ENCODE data around the gene FMO5.
"Not testable (repeated sequence)": the region's sequence is repeated elsewhere in the genome, so short reads cannot be mapped to it uniquely, and the experiment has no call there.

The FMO5 gene

DNA sequence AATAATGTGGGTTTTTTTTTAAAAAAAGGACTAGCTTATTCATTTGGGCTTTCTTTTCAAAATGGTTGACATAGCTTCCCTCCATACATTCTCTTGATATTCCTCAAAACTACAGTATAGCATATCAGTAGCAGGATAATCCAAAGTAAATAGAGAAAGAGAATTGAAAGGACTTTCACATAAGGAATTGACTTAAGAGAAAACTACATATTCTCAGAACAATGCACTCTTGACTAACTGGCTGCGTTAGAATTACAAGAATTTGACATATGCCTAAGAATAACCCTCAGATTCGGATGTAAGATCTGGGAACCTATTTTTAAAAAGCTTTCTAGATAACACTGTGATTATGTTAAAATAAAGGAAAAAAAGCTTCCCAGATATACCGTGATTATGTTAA lies 56.0 kb downstream of the FMO5 start:
- Histone ChIP-seq H3K4me1 (ENCODE audit: control insufficient read depth, insufficient read depth, low read length) (peaks cover 28% of the 10 kb centered on the region), H3K27ac (ENCODE audit: low read depth, low read length) (no peak overlapping the region), H3K9ac (ENCODE audit: low read length) (no peak overlapping the region), H3K9me3 (ENCODE audit: control insufficient read depth, insufficient read depth, low read depth, low read length) (no peaks in the 10 kb centered on the region), H3K4me3 (ENCODE audit: low read depth, low read length) (peak overlapping the region; percentile 31; the same call in 1 of the 2 replicates), H3K36me3 (ENCODE audit: control insufficient read depth, insufficient read depth, low read length) (peaks cover 33% of the 10 kb centered on the region), H3K27me3 (ENCODE audit: control insufficient read depth, insufficient read depth, low read length) (no peaks in the 10 kb centered on the region)

- H3K9ac ChIP-seq (ENCODE audit: low read length), result no peak overlapping the region
- H3K4me3 ChIP-seq (ENCODE audit: low read depth, low read length), result peak overlapping the region; percentile 31; the same call in 1 of the 2 replicates
- H3K9me3 ChIP-seq (ENCODE audit: control insufficient read depth, insufficient read depth, low read depth, low read length), result no peaks in the 10 kb centered on the region
- peaks cover 25% of the 10 kb centered on the region for H3K4me1 ChIP-seq (ENCODE audit: control insufficient read depth, insufficient read depth, low read length)
- peaks cover 35% of the 10 kb centered on the region for H3K36me3 ChIP-seq (ENCODE audit: control insufficient read depth, insufficient read depth, low read length)
- no peaks in the 10 kb centered on the region for H3K27me3 ChIP-seq (ENCODE audit: control insufficient read depth, insufficient read depth, low read length)
- no peak overlapping the region for H3K27ac ChIP-seq (ENCODE audit: low read depth, low read length)
Observed at GRCh38 chr1:147168626-147169058, 56.5 kb downstream of the FMO5 start.

GRCh38 chr1:147167365-147167764 lies 57.8 kb downstream of the FMO5 start:
- Histone ChIP-seq H3K27ac (ENCODE audit: low read depth, low read length) (no peak overlapping the region), H3K9me3 (ENCODE audit: control insufficient read depth, insufficient read depth, low read depth, low read length) (no peaks in the 10 kb centered on the region), H3K27me3 (ENCODE audit: control insufficient read depth, insufficient read depth, low read length) (no peaks in the 10 kb centered on the region), H3K4me1 (ENCODE audit: control insufficient read depth, insufficient read depth, low read length) (peaks cover 21% of the 10 kb centered on the region), H3K9ac (ENCODE audit: low read length) (no peak overlapping the region), H3K36me3 (ENCODE audit: control insufficient read depth, insufficient read depth, low read length) (peaks cover 43% of the 10 kb centered on the region), H3K4me3 (ENCODE audit: low read depth, low read length) (no peak overlapping the region)

GRCh38 chr1:147163019-147163418 lies 62.1 kb downstream of the FMO5 start:
- no peaks in the 10 kb centered on the region for H3K27me3 ChIP-seq (ENCODE audit: control insufficient read depth, insufficient read depth, low read length)
- H3K9ac ChIP-seq (ENCODE audit: low read length), result no peak overlapping the region
- H3K4me1 ChIP-seq (ENCODE audit: control insufficient read depth, insufficient read depth, low read length), result no peaks in the 10 kb centered on the region
- no peak overlapping the region for H3K27ac ChIP-seq (ENCODE audit: low read depth, low read length)
- H3K36me3 ChIP-seq (ENCODE audit: control insufficient read depth, insufficient read depth, low read length), result peaks cover 85% of the 10 kb centered on the region
- no peak overlapping the region for H3K4me3 ChIP-seq (ENCODE audit: low read depth, low read length)
- no peaks in the 10 kb centered on the region for H3K9me3 ChIP-seq (ENCODE audit: control insufficient read depth, insufficient read depth, low read depth, low read length)

DNA sequence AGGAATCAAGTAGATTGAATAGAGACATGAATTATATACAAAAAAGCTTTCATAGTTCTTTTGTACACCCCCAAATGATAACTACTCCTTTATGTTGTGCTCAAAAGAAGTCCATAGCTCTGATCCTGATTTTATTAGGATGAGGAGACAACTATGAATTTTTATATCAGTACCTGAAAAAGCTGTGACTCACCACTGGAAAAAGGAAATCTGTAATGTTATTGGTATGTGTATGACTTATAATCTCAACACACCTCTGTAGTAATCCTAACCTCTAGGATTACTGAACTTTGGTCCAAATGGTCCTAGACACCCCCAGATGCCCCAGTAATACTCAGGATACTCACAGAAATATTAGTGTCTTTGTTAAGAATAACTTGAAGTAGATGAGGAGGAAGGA lies 63.0 kb downstream of the FMO5 start:
- Histone ChIP-seq H3K27me3 (ENCODE audit: control insufficient read depth, insufficient read depth, low read length) (no peaks in the 10 kb centered on the region), H3K36me3 (ENCODE audit: control insufficient read depth, insufficient read depth, low read length) (peaks cover 87% of the 10 kb centered on the region), H3K27ac (ENCODE audit: low read depth, low read length) (no peak overlapping the region), H3K9me3 (ENCODE audit: control insufficient read depth, insufficient read depth, low read depth, low read length) (no peaks in the 10 kb centered on the region), H3K4me3 (ENCODE audit: low read depth, low read length) (no peak overlapping the region), H3K9ac (ENCODE audit: low read length) (no peak overlapping the region), H3K4me1 (ENCODE audit: control insufficient read depth, insufficient read depth, low read length) (no peaks in the 10 kb centered on the region)

DNA sequence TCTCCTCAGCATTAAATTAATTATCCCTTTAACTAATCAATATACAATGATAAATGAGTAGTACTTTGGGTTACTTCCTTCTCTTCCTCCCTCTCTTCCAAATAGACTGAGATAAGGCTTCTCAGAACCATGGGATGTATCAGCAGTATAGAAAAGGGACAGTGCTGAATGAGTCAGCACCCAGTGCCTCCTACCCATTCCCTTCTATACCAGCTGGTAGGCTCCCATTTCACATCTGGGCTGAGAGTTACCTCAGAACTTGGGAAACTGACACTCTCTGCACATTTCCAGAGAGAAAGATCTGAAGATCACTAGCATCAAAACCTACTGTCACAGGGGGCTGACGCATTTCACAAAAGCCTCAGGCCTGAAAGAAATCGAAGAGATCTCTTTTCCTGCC lies 68.0 kb downstream of the FMO5 start:
- peaks cover 71% of the 10 kb centered on the region for H3K36me3 ChIP-seq (ENCODE audit: control insufficient read depth, insufficient read depth, low read length)
- H3K27ac ChIP-seq (ENCODE audit: low read depth, low read length); H3K4me3 ChIP-seq (ENCODE audit: low read depth, low read length); H3K9ac ChIP-seq (ENCODE audit: low read length); H3K27me3 ChIP-seq (ENCODE audit: control insufficient read depth, insufficient read depth, low read length); H3K9me3 ChIP-seq (ENCODE audit: control insufficient read depth, insufficient read depth, low read depth, low read length); H3K4me1 ChIP-seq (ENCODE audit: control insufficient read depth, insufficient read depth, low read length): not testable (repeated sequence)

- no peak overlapping the region for H3K9ac ChIP-seq (ENCODE audit: low read length)
- no peak overlapping the region for H3K27ac ChIP-seq (ENCODE audit: low read depth, low read length)
- H3K27me3 ChIP-seq (ENCODE audit: control insufficient read depth, insufficient read depth, low read length), result no peaks in the 10 kb centered on the region
- 0 out of 2 replicates have a peak, but pooled peaks cover 4% of the 10 kb centered on the region for H3K4me1 ChIP-seq (ENCODE audit: control insufficient read depth, insufficient read depth, low read length)
- H3K36me3 ChIP-seq (ENCODE audit: control insufficient read depth, insufficient read depth, low read length), result peaks cover 67% of the 10 kb centered on the region
- no peaks in the 10 kb centered on the region for H3K9me3 ChIP-seq (ENCODE audit: control insufficient read depth, insufficient read depth, low read depth, low read length)
- H3K4me3 ChIP-seq (ENCODE audit: low read depth, low read length), result no peak overlapping the region
Observed at GRCh38 chr1:147156642-147157041, 68.5 kb downstream of the FMO5 start.

GRCh38 chr1:147152772-147153171 lies 72.4 kb downstream of the FMO5 start:
- Histone ChIP-seq H3K27me3 (ENCODE audit: control insufficient read depth, insufficient read depth, low read length) (no peaks in the 10 kb centered on the region), H3K36me3 (ENCODE audit: control insufficient read depth, insufficient read depth, low read length) (peaks cover 29% of the 10 kb centered on the region)

DNA sequence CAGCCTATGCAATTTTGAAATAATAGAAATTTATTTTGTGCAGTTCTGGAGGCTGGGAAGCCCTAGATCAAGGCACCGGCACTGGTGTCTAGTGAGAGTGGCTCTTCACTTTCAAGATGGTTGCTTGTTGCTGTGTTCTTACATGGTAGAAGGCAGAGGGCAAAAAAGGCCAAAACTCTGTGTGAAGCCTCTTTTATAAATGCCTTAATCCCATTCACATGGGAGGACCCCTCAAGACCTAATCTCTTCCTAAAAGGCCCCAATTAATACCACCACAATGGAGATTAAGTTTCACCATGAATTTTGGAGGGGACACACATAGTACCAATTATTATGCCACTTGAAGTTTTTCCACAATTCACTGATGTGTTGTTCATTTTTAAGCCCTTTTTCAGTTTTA lies 73.9 kb downstream of the FMO5 start:
- H3K36me3 ChIP-seq (ENCODE audit: control insufficient read depth, insufficient read depth, low read length), result peaks cover 19% of the 10 kb centered on the region
- H3K27me3 ChIP-seq (ENCODE audit: control insufficient read depth, insufficient read depth, low read length), result no peaks in the 10 kb centered on the region
- H3K4me1 ChIP-seq (ENCODE audit: control insufficient read depth, insufficient read depth, low read length), result 0 out of 2 replicates have a peak, but pooled peaks cover 4% of the 10 kb centered on the region
- no peak overlapping the region for H3K27ac ChIP-seq (ENCODE audit: low read depth, low read length)
- H3K9ac ChIP-seq (ENCODE audit: low read length), result no peak overlapping the region
- no peaks in the 10 kb centered on the region for H3K9me3 ChIP-seq (ENCODE audit: control insufficient read depth, insufficient read depth, low read depth, low read length)
- no peak overlapping the region for H3K4me3 ChIP-seq (ENCODE audit: low read depth, low read length)

More at GRCh38 chr1:147152772-147153171, 72.4 kb downstream of the FMO5 start:
- 0 out of 2 replicates have a peak, but pooled peaks cover 4% of the 10 kb centered on the region for H3K4me1 ChIP-seq (ENCODE audit: control insufficient read depth, insufficient read depth, low read length)
- H3K9me3 ChIP-seq (ENCODE audit: control insufficient read depth, insufficient read depth, low read depth, low read length), result no peaks in the 10 kb centered on the region
- no peak overlapping the region for H3K9ac ChIP-seq (ENCODE audit: low read length)
- H3K27ac ChIP-seq (ENCODE audit: low read depth, low read length), result no peak overlapping the region
- no peak overlapping the region for H3K4me3 ChIP-seq (ENCODE audit: low read depth, low read length)

- no peaks in the 10 kb centered on the region for H3K36me3 ChIP-seq (ENCODE audit: control insufficient read depth, insufficient read depth, low read length)
- H3K9ac ChIP-seq (ENCODE audit: low read length), result no peak overlapping the region
- no peaks in the 10 kb centered on the region for H3K9me3 ChIP-seq (ENCODE audit: control insufficient read depth, insufficient read depth, low read depth, low read length)
- H3K4me3 ChIP-seq (ENCODE audit: low read depth, low read length), result no peak overlapping the region
- no peak overlapping the region for H3K27ac ChIP-seq (ENCODE audit: low read depth, low read length)
- no peaks in the 10 kb centered on the region for H3K27me3 ChIP-seq (ENCODE audit: control insufficient read depth, insufficient read depth, low read length)
- no peaks in the 10 kb centered on the region for H3K4me1 ChIP-seq (ENCODE audit: control insufficient read depth, insufficient read depth, low read length)
Observed at GRCh38 chr1:147142886-147143285, 82.3 kb downstream of the FMO5 start.

Measured in HUES6 (cell line).